GM12892 (cell line): ENCODE measurements around the gene SFN.
A peak's percentile ranks its signal among the peaks of the same experiment; 100 is the strongest.

Experiments
- POLR2A ChIP-seq: IDR thresholded peaks from 2 replicates; pipeline ENCODE4 v1.6.1; 2011; ENCODE audit warnings: low read depth, low read length, control low read depth
- POLR2AphosphoS5 ChIP-seq: IDR thresholded peaks from 2 replicates; pipeline ENCODE4 v1.6.1; 2011; ENCODE audit warnings: low read depth, low read length, control low read depth

- TF ChIP-seq POLR2A (peak; percentile 92), POLR2AphosphoS5 (peak; percentile 83)
These were observed 37.3 kb downstream of the SFN start, which contains the start of gene GPATCH3 for GRCh38 chr1:26900001-26900814.
